ENCODE data around the gene CAMK2D.

CAMK2D gene

DNA sequence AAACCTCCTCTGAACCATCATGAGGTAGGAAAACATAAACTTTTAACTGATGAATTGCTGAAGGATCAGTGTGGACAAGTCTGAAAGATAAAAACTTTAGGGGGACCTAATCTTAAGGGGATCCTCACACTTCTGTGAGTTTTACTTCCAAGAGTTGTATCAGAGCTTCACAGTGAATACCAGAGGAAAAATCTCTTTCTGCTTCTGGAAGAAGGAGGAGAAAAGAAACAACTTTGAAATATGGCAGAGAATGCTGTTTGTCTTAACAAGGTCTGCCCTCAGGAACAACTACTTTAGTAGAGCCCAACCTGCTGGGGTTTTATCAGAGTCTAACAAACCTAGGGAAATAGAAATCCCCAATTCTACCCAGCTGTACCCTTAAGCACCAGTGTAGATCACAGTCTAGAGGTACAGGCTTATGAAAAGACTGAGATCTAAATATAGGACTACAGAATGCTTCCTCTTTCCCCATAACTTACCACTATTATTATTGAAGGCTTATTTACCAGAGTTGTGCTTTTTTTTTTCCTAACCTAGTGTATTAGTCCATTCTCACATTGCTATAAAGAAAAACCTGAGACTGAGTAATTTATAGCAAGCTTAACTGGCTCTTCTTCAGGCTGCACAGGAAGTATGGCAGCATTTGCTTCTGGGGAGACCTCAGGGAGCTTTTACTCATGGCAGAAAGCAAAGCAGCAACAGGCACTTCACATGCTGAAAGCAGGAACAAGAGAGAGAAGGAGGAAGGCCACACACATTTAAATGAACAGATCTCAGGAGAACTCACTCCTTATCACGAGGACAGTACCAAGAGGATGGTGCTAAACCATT, 167.9 kb downstream of the CAMK2D start:
- no peak for DNase-seq
- TF ChIP-seq POLR2A (IDR thresholded peaks at IDR 0.05; ENCODE audit: low read length) (no peak), GATA1 (IDR thresholded peaks at IDR 0.05; ENCODE audit: low read depth, low read length) (no peak)

GRCh38 chr4:113591982-113592381, 169.6 kb downstream of the CAMK2D start:
- TF ChIP-seq GATA1 (IDR thresholded peaks at IDR 0.05; ENCODE audit: low read depth, low read length): no peak
- no peak for TF ChIP-seq POLR2A (IDR thresholded peaks at IDR 0.05; ENCODE audit: low read length)
- no peak for DNase-seq

DNA sequence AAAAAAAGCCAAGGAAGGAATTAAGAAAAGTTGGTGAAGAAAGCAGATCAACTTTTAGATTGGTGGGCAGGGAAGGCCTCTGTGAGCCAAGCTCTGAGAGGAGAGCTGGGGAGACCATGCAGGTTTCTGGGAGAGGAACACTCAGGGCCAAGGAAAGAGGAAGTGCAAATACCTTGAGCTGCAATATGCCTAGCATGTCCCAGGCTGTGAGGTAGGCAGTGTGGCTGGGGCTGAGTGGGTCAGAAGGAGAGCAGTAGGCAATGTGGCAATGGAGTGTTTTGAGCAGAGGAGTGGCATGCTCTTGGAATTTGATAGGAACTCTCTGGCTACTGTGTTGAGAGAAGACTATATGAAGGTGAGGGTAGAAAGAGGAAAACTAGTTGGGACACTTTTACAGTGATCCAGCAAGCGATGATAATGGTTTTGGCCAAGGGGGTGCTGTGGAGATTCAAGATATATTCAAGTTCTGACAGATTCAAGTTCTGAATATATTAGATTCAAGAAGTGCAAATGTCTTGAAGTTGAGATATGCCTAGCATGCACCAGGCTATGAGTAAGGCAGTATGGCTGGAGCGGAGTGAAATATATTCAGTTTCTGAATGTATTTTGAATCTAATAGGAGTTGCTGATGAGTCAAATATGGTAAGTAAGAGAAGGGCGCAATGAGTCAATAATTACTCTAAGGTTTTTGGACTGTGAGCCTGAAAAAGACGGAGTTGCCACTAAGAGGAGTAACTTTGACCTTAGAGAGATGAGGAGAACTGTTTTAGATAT, 172.5 kb downstream of the CAMK2D start:
- TF ChIP-seq POLR2A (IDR thresholded peaks at IDR 0.05; ENCODE audit: low read length): no peak

DNA sequence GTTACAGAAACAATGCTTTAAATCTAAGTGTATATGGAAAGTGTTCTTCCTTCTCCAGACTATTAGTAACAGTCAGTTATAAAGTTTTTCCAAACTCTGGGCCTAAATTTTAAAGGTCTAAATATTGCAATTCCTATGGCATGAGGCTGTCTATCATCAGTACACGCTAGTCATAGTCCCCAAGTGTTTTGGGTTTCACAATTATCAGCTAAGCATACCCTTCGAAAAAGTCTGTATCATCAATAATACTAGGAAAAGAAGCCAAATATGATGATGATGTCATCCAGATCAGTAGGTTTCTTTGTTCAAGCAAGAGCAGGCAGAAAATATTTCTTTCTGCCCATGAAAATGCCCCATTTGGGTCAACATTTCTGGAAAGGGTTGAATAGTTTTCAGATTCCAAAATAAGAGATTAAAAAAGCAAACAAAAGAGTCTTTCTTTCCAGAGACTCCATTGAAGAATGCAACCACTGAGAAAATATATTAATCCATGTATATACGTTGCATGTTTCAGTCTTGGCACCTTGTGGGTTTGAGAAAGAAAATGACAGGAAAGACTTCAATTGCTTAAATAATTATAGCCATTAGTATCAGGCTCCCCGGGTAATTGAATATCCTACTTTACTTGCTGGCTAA, 173.8 kb downstream of the CAMK2D start:
- no peak for DNase-seq
- TF ChIP-seq GATA1 (IDR thresholded peaks at IDR 0.05; ENCODE audit: low read depth, low read length) (no peak), POLR2A (IDR thresholded peaks at IDR 0.05; ENCODE audit: low read length) (no peak)

More for the DNA sequence above, 172.5 kb downstream of the CAMK2D start:
- no peak for DNase-seq

- no peak for DNase-seq
- no peak for TF ChIP-seq GATA1 (IDR thresholded peaks at IDR 0.05; ENCODE audit: low read depth, low read length)
- TF ChIP-seq POLR2A (IDR thresholded peaks at IDR 0.05; ENCODE audit: low read length): no peak
Measured at GRCh38 chr4:113587156-113587555, 174.4 kb downstream of the CAMK2D start.

GRCh38 chr4:113586072-113586471, 175.5 kb downstream of the CAMK2D start:
- no peak for TF ChIP-seq POLR2A (IDR thresholded peaks at IDR 0.05; ENCODE audit: low read length)
- no peak for TF ChIP-seq GATA1 (IDR thresholded peaks at IDR 0.05; ENCODE audit: low read depth, low read length)
- no peak for DNase-seq

DNA sequence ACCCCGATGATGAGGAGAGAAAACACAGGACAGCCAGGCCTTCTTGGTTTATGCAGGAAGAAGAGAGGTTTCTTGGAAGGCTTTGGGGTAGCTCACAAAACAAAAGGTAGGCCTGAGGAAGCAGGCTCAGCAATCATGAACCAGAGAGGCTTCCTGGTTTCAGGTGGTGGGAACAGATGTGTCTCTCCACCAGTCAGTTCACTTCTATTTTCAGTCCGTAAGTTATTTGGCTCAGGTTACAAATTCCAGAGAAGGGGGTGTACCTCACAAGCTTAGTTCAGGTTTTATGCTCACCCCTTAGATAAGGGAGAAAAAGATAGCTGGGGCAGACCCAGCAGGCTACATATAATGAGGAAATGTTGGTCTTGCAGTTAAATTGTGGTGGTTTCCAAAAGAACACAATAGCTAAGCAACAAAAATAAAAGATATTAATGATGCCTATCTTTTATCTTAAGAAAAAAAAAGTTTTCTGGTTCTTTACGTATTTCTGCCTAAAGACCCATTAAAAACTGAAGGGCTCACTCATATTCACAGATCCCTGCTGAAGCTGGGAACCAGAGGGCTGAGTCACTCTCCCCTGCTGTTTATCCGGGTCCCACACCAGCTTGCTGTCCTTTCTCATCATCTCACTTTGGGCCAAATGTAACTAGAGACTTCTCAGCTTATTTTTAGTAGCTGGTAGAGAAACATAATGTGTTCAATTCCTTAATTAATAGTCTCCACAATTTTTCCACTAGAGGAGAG, 177.0 kb downstream of the CAMK2D start:
- DNase-seq: no peak
- TF ChIP-seq GATA1 (IDR thresholded peaks at IDR 0.05; ENCODE audit: low read depth, low read length) (no peak), POLR2A (IDR thresholded peaks at IDR 0.05; ENCODE audit: low read length) (no peak)

GRCh38 chr4:113582737-113583136, 178.8 kb downstream of the CAMK2D start:
- no peak for TF ChIP-seq GATA1 (IDR thresholded peaks at IDR 0.05; ENCODE audit: low read depth, low read length)
- no peak for TF ChIP-seq POLR2A (IDR thresholded peaks at IDR 0.05; ENCODE audit: low read length)
- DNase-seq: no peak

- no peak for DNase-seq
- TF ChIP-seq GATA1 (IDR thresholded peaks at IDR 0.05; ENCODE audit: low read depth, low read length) (no peak), POLR2A (IDR thresholded peaks at IDR 0.05; ENCODE audit: low read length) (no peak)
Measured at GRCh38 chr4:113579360-113579759, 182.2 kb downstream of the CAMK2D start.

GRCh38 chr4:113576947-113577678, 184.4 kb downstream of the CAMK2D start:
- no peak for DNase-seq
- TF ChIP-seq GATA1 (IDR thresholded peaks at IDR 0.05; ENCODE audit: low read depth, low read length) (no peak), POLR2A (IDR thresholded peaks at IDR 0.05; ENCODE audit: low read length) (no peak)

- DNase-seq: no peak
- TF ChIP-seq GATA1 (IDR thresholded peaks at IDR 0.05; ENCODE audit: low read depth, low read length) (no peak), POLR2A (IDR thresholded peaks at IDR 0.05; ENCODE audit: low read length) (no peak)
Measured at GRCh38 chr4:113575401-113575800, 186.1 kb downstream of the CAMK2D start.

DNA sequence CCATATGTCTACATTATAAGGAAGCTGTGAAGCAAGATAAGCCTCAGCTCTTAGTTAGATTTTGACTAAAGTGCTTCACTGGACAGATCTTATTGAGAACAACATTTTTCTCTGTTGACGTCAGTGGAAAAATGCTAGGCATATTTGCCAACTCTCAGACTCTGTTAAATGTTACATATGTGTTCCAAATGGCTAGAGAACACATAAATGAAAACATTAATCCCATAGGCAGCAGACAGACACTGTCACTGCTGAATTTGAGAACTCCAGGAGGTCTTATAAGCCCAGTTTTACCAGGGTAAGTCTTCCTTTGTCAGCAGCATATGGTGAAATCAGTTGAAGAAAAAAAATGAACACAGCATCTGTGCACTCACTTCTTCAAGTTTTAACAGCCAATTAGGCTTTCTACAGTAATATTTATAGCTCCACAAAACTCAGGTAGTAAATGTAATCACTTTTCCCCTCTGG, 186.9 kb downstream of the CAMK2D start:
- no peak for DNase-seq
- TF ChIP-seq GATA1 (IDR thresholded peaks at IDR 0.05; ENCODE audit: low read depth, low read length): no peak
- TF ChIP-seq POLR2A (IDR thresholded peaks at IDR 0.05; ENCODE audit: low read length): no peak

GRCh38 chr4:113572620-113573019, 188.9 kb downstream of the CAMK2D start:
- DNase-seq: no peak
- TF ChIP-seq POLR2A (IDR thresholded peaks at IDR 0.05; ENCODE audit: low read length) (no peak), GATA1 (IDR thresholded peaks at IDR 0.05; ENCODE audit: low read depth, low read length) (no peak)

Data from erythroblast (primary cell).